ENCODE results near the gene SPECC1L. TPM values are rescaled to one million over a fixed set of nuclear protein-coding genes. Genes with fewer than 3 reads are reported as not detected.
A peak's percentile ranks its signal among the peaks of the same experiment; 100 is the strongest.

The SPECC1L gene
- total RNA-seq, 1 donor from 2014 or later, result 80.6 TPM

DNA sequence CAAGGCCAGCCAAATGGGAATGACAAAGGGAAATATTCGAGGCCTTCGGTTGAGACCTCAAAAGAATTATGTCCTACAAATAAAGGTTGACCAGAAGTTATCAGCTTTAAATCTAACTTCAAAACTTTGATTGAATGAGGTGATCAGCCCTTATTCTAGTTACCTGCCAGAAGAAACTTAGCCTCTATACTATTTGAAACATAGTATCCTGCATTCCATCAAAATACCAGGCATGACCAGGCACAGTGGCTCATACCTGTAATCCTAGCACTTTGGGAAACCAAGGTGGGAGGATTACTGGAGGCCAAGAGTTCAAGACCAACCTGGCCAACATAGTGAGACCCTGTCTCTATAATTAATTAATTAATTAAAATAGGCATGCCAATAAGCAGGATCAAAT lies 112.4 kb downstream of the SPECC1L start:
- DNase-seq (ENCODE audit: low spot score), result no peak
- Mint-ChIP-seq H3K27me3 (ENCODE audit: unreplicated experiment) (peaks cover 2% of the 10 kb centered on the region), H3K4me1 (ENCODE audit: unreplicated experiment) (peaks cover 11% of the 10 kb centered on the region), H3K27ac (ENCODE audit: unreplicated experiment) (no peak overlapping the region), H3K9me3 (ENCODE audit: unreplicated experiment) (no peaks in the 10 kb centered on the region), H3K4me3 (ENCODE audit: unreplicated experiment) (no peak overlapping the region), H3K36me3 (ENCODE audit: low read depth, unreplicated experiment) (peaks cover 3% of the 10 kb centered on the region)
- no peak for TF ChIP-seq CTCF (IDR thresholded peaks at IDR 0.05; ENCODE audit: unreplicated experiment)

DNA sequence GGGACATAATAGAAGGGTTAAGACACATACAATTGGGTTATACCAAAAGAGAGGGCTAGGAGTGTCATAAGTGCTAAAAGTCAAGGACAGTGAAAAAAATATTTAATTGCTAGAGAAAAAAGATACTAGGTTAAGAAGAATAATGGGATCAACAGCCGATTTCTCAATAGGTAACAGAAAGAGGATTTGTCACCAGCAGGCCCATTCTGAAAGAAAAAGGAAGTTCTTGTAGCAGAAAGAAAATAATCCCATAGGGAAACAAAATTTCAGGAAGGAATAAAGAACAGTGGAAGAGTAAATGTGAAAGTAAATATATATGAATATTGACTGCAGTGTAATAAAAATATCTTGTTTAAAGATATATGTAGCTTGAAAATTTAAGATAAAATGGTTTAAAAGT lies 113.5 kb downstream of the SPECC1L start:
- Mint-ChIP-seq H3K4me3 (ENCODE audit: unreplicated experiment) (no peak overlapping the region), H3K4me1 (ENCODE audit: unreplicated experiment) (peaks cover 12% of the 10 kb centered on the region), H3K27ac (ENCODE audit: unreplicated experiment) (no peak overlapping the region), H3K36me3 (ENCODE audit: low read depth, unreplicated experiment) (peaks cover 3% of the 10 kb centered on the region), H3K9me3 (ENCODE audit: unreplicated experiment) (no peaks in the 10 kb centered on the region), H3K27me3 (ENCODE audit: unreplicated experiment) (peaks cover 2% of the 10 kb centered on the region)
- DNase-seq (ENCODE audit: low spot score), result no peak
- TF ChIP-seq CTCF (IDR thresholded peaks at IDR 0.05; ENCODE audit: unreplicated experiment), result no peak

- H3K4me3 Mint-ChIP-seq (ENCODE audit: unreplicated experiment), result no peak overlapping the region
- H3K4me1 Mint-ChIP-seq (ENCODE audit: unreplicated experiment), result peaks cover 35% of the 10 kb centered on the region
- H3K9me3 Mint-ChIP-seq (ENCODE audit: unreplicated experiment), result no peaks in the 10 kb centered on the region
- H3K27me3 Mint-ChIP-seq (ENCODE audit: unreplicated experiment), result peaks cover 2% of the 10 kb centered on the region
- H3K36me3 Mint-ChIP-seq (ENCODE audit: low read depth, unreplicated experiment), result no peaks in the 10 kb centered on the region
- DNase-seq (ENCODE audit: low spot score), result no peak
- TF ChIP-seq CTCF (IDR thresholded peaks at IDR 0.05; ENCODE audit: unreplicated experiment), result no peak
- no peak overlapping the region for H3K27ac Mint-ChIP-seq (ENCODE audit: unreplicated experiment)
Measured at GRCh38 chr22:24386937-24387471, 116.4 kb downstream of the SPECC1L start.

- no peak overlapping the region for H3K4me3 Mint-ChIP-seq (ENCODE audit: unreplicated experiment)
- peak overlapping the region; percentile 91 for H3K27ac Mint-ChIP-seq (ENCODE audit: unreplicated experiment)
- no peak for DNase-seq (ENCODE audit: low spot score)
Measured at GRCh38 chr22:24389680-24390079, 119.0 kb downstream of the SPECC1L start.

More at GRCh38 chr22:24389680-24390079, 119.0 kb downstream of the SPECC1L start:
- no peaks in the 10 kb centered on the region for H3K9me3 Mint-ChIP-seq (ENCODE audit: unreplicated experiment)
- TF ChIP-seq CTCF (IDR thresholded peaks at IDR 0.05; ENCODE audit: unreplicated experiment), result no peak
- peaks cover 31% of the 10 kb centered on the region for H3K4me1 Mint-ChIP-seq (ENCODE audit: unreplicated experiment)
- H3K36me3 Mint-ChIP-seq (ENCODE audit: low read depth, unreplicated experiment), result no peaks in the 10 kb centered on the region
- H3K27me3 Mint-ChIP-seq (ENCODE audit: unreplicated experiment), result peaks cover 2% of the 10 kb centered on the region

Data from endothelial cell (in vitro differentiated cells).